ENCODE data around the gene CHST15. TPM values are rescaled to one million over a fixed set of nuclear protein-coding genes. Genes with fewer than 3 reads are reported as not detected.
"Not testable (repeated sequence)": the region's sequence is repeated elsewhere in the genome, so short reads cannot be mapped to it uniquely, and the experiment has no call there.

Gene CHST15
- total and polyA plus RNA-seq, 2 of the 4 experiments (the other 2 are of a cell fraction) = 0.14 to 0.18 TPM

GRCh38 chr10:124101351-124101750 lies 8.0 kb upstream of the CHST15 start:
- no peak overlapping the region for H3K4ac ChIP-seq (ENCODE audit: low read depth, low read length)
- ChIA-PET CTCF (no interaction called here), POLR2A (ENCODE audit: unreplicated experiment) (no interaction called here)
- no peak overlapping the region for H2AK9ac ChIP-seq (replicated peaks; ENCODE audit: low read depth, low read length, poor library complexity)
- peaks cover 4% of the 10 kb centered on the region; the same call in 1 of the 2 replicates for H3K9me3 ChIP-seq (ENCODE audit: control insufficient read depth, insufficient read depth, low read length)
- no peak overlapping the region for H3K14ac ChIP-seq (replicated peaks; ENCODE audit: low read depth, low read length)
- DNase-seq = no peak
- intact Hi-C loops (cut with micrococcal nuclease) (no loop called here), dilution Hi-C loops (cut with HindIII; ENCODE audit: low sequenced_read_pairs, unreplicated experiment) (no loop called here), in situ Hi-C loops (cut with MboI; ENCODE audit: low sequenced_read_pairs) (no loop called here)
- no peak overlapping the region for H3K4me2 ChIP-seq (ENCODE audit: low read depth, low read length)
- H4K8ac ChIP-seq (ENCODE audit: low read depth in 2 of 2, low read length in 2 of 2) = no peak overlapping the region
- 60% methylated on average over 1 of the region's 2 CpGs; no CpG with 5 or more reads in 1 of the 2 experiments for WGBS, 2 experiments (ENCODE audit: extremely low coverage in 2 of 2, insufficient read length in 1 of 2)
- H2BK20ac ChIP-seq (ENCODE audit: low read depth, low read length) = no peak overlapping the region
- H2AK5ac ChIP-seq (ENCODE audit: low read depth, low read length) = no peak overlapping the region
- H4K91ac ChIP-seq (ENCODE audit: insufficient read depth, low read depth, low read length) = no peak overlapping the region
- H3K27ac ChIP-seq (ENCODE audit: insufficient read depth, low read length) = no peak overlapping the region
- H3K9ac ChIP-seq (ENCODE audit: low read depth, low read length) = no peak overlapping the region
- no peak overlapping the region for H4K5ac ChIP-seq (ENCODE audit: low read depth, low read length)
- H3K18ac ChIP-seq (ENCODE audit: low read depth, low read length) = no peak overlapping the region
- H2BK120ac ChIP-seq (ENCODE audit: low read depth, low read length) = no peak overlapping the region
- ATAC-seq (ENCODE audit: low read depth) = no peak
- TF ChIP-seq BHLHE40 (IDR thresholded peaks at IDR 0.05; ENCODE audit: low read depth, low read length) (no peak), FOS (IDR thresholded peaks at IDR 0.05; ENCODE audit: low read depth, low read length) (no peak), MXI1 (IDR thresholded peaks at IDR 0.05; ENCODE audit: borderline replicate concordance, low read depth, low read length) (no peak), MAFK (IDR thresholded peaks at IDR 0.05; ENCODE audit: low read depth, low read length) (no peak), RFX5 (IDR thresholded peaks at IDR 0.05; ENCODE audit: low read depth, low read length) (no peak), MAZ (IDR thresholded peaks at IDR 0.05; ENCODE audit: borderline replicate concordance, low read depth, low read length) (no peak), RAD21 (IDR thresholded peaks at IDR 0.05; ENCODE audit: low read length) (no peak)
- H3K36me3 ChIP-seq (ENCODE audit: control insufficient read depth, insufficient read depth, low read length) = no peaks in the 10 kb centered on the region
- no peaks in the 10 kb centered on the region for H3K9me1 ChIP-seq (ENCODE audit: insufficient read depth, low read length)
- H3K4me3 ChIP-seq (ENCODE audit: insufficient read depth, low read depth, low read length) = no peak overlapping the region
- no peak overlapping the region for H3K56ac ChIP-seq (ENCODE audit: extremely low read depth, insufficient read depth, low read length)
- no peaks in the 10 kb centered on the region; the same call in 1 of the 2 replicates for H3K27me3 ChIP-seq (ENCODE audit: control insufficient read depth, insufficient read depth, low read length)
- no peaks in the 10 kb centered on the region for H3K4me1 ChIP-seq (ENCODE audit: control insufficient read depth, insufficient read depth, low read length)
- H2BK5ac ChIP-seq (ENCODE audit: low read depth, low read length, poor library complexity, severe bottlenecking) = no peak overlapping the region
- H3K23ac ChIP-seq (ENCODE audit: low read depth, low read length) = no peak overlapping the region
- BruUV-seq (replicated peaks) = no TSS peak
- H3K79me1 ChIP-seq (ENCODE audit: low read depth in 1 of 2, low read length in 2 of 2) = no peaks in the 10 kb centered on the region
- no peak overlapping the region for H2AFZ ChIP-seq (replicated peaks; ENCODE audit: low read length, poor library complexity)
- no peak overlapping the region for H2BK15ac ChIP-seq (ENCODE audit: low read depth, low read length)
- H4K20me1 ChIP-seq (ENCODE audit: insufficient read depth, low read length) = no peaks in the 10 kb centered on the region

- H3K9ac ChIP-seq (ENCODE audit: low read depth, low read length); H4K91ac ChIP-seq (ENCODE audit: insufficient read depth, low read depth, low read length); H2AK9ac ChIP-seq (replicated peaks; ENCODE audit: low read depth, low read length, poor library complexity); H2BK20ac ChIP-seq (ENCODE audit: low read depth, low read length); H3K4me2 ChIP-seq (ENCODE audit: low read depth, low read length); H4K20me1 ChIP-seq (ENCODE audit: insufficient read depth, low read length); H3K4me1 ChIP-seq (ENCODE audit: control insufficient read depth, insufficient read depth, low read length); H3K27me3 ChIP-seq (ENCODE audit: control insufficient read depth, insufficient read depth, low read length); H2BK15ac ChIP-seq (ENCODE audit: low read depth, low read length); H4K5ac ChIP-seq (ENCODE audit: low read depth, low read length); H3K27ac ChIP-seq (ENCODE audit: insufficient read depth, low read length); H2AK5ac ChIP-seq (ENCODE audit: low read depth, low read length); H3K4ac ChIP-seq (ENCODE audit: low read depth, low read length); CTCF ChIA-PET; H3K23ac ChIP-seq (ENCODE audit: low read depth, low read length); dilution Hi-C loops (cut with HindIII; ENCODE audit: low sequenced_read_pairs, unreplicated experiment); H4K8ac ChIP-seq (ENCODE audit: low read depth in 2 of 2, low read length in 2 of 2); in situ Hi-C loops (cut with MboI; ENCODE audit: low sequenced_read_pairs); H3K79me1 ChIP-seq (ENCODE audit: low read depth in 1 of 2, low read length in 2 of 2); H2AFZ ChIP-seq (replicated peaks; ENCODE audit: low read length, poor library complexity); H3K4me3 ChIP-seq (ENCODE audit: insufficient read depth, low read depth, low read length); H3K18ac ChIP-seq (ENCODE audit: low read depth, low read length); ATAC-seq (ENCODE audit: low read depth); BruUV-seq (replicated peaks); H3K36me3 ChIP-seq (ENCODE audit: control insufficient read depth, insufficient read depth, low read length); H3K14ac ChIP-seq (replicated peaks; ENCODE audit: low read depth, low read length); H3K9me1 ChIP-seq (ENCODE audit: insufficient read depth, low read length); DNase-seq; H3K56ac ChIP-seq (ENCODE audit: extremely low read depth, insufficient read depth, low read length); H2BK5ac ChIP-seq (ENCODE audit: low read depth, low read length, poor library complexity, severe bottlenecking); POLR2A ChIA-PET (ENCODE audit: unreplicated experiment); H2BK120ac ChIP-seq (ENCODE audit: low read depth, low read length); H3K9me3 ChIP-seq (ENCODE audit: control insufficient read depth, insufficient read depth, low read length); intact Hi-C loops (cut with micrococcal nuclease): not testable (repeated sequence)
- WGBS, 2 experiments (ENCODE audit: extremely low coverage in 2 of 2, insufficient read length in 1 of 2) = no CpG with 5 or more reads among the region's 3 CpGs
Observed at GRCh38 chr10:124100651-124101050, 7.3 kb upstream of the CHST15 start.

Measured in IMR-90 (cell line).